ENCODE results near the gene TBL1XR1.

DNA sequence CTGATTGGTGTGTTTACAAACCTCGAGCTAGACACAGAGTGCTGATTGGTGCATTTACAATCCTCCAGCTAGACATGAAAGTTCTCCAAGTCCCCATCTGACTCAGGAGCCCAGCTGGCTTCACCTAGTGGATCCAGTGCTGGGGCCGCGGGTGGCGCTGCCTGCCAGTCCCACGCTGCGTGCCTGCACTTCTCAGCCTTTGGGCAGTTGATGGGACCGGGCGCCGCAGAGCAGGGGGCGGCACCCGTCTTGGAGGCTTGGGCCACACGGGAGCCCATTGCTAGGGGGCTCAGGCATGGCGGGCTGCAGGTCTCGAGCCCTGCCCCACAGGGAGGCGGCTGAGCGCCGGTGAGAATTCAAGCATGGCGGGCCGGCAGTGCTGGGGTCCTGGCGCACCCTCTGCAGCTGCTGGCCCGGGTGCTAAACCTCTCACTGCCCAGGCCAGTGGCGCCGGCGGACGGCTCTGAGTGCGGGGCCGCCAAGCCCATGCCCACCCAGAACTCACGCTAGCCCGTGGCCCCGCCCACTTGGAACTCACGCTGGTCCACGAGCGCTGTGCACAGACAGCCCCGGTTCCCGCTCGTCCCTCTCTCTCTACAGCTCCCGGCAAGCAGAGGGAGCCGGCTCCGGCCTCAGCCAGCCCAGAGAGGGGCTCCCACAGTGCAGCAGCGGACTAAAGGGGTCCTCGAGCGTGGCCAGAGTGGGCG lies 6.6 kb upstream of the TBL1XR1 start:
- TF ChIP-seq, protein P1, sequence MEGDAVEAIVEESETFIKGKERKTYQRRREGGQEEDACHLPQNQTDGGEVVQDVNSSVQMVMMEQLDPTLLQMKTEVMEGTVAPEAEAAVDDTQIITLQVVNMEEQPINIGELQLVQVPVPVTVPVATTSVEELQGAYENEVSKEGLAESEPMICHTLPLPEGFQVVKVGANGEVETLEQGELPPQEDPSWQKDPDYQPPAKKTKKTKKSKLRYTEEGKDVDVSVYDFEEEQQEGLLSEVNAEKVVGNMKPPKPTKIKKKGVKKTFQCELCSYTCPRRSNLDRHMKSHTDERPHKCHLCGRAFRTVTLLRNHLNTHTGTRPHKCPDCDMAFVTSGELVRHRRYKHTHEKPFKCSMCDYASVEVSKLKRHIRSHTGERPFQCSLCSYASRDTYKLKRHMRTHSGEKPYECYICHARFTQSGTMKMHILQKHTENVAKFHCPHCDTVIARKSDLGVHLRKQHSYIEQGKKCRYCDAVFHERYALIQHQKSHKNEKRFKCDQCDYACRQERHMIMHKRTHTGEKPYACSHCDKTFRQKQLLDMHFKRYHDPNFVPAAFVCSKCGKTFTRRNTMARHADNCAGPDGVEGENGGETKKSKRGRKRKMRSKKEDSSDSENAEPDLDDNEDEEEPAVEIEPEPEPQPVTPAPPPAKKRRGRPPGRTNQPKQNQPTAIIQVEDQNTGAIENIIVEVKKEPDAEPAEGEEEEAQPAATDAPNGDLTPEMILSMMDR (IDR thresholded peaks at IDR 0.05): no peak
- no peak for TF ChIP-seq POLR2A (IDR thresholded peaks at IDR 0.05)
